Mesenchymal stem cell (in vitro differentiated cells and primary cell): Measurements from ENCODE around the gene CSTB.

Experiments
- DNase-seq: peaks from one replicate; pipeline ENCODE4 v3.0.0-alpha.2; 2013
- H2AFZ ChIP-seq: one replicate; pipeline ENCODE4 v1.6.1; 2013; ENCODE audit warnings: low read depth, mild to moderate bottlenecking, control low read depth, inconsistent platforms, low read length, moderate library complexity
- H2AK5ac ChIP-seq: 2 replicates; pipeline ENCODE4 v1.6.1; 2013; ENCODE audit warnings: low read length, moderate library complexity, mild to moderate bottlenecking, inconsistent platforms; ENCODE audit not compliant: severe bottlenecking
- H2BK120ac ChIP-seq: one replicate; pipeline ENCODE4 v1.6.1; 2013; ENCODE audit warnings: low read depth, mild to moderate bottlenecking, inconsistent platforms, low read length, moderate library complexity
- H2BK12ac ChIP-seq, 2 experiments: one replicate each; pipeline ENCODE4 v1.6.1; 2013; ENCODE audit warnings: inconsistent platforms in 2 of 2, low read length in 2 of 2, mild to moderate bottlenecking in 2 of 2, moderate library complexity in 2 of 2, control low read depth in 1 of 2
- H2BK15ac ChIP-seq: one replicate; pipeline ENCODE4 v1.6.1; 2013; ENCODE audit warnings: mild to moderate bottlenecking, low read depth, inconsistent platforms; ENCODE audit not compliant: poor library complexity, severe bottlenecking
- H2BK5ac ChIP-seq: 2 replicates; pipeline ENCODE4 v1.6.1; 2013; ENCODE audit warnings: low read depth, mild to moderate bottlenecking, low read length, control low read depth, inconsistent platforms; ENCODE audit not compliant: poor library complexity, severe bottlenecking
- H3K14ac ChIP-seq, 2 experiments: one replicate each; pipeline ENCODE4 v1.6.1; 2013; ENCODE audit warnings: inconsistent platforms in 2 of 2, low read length in 2 of 2, control low read depth in 1 of 2, mild to moderate bottlenecking in 1 of 2, moderate library complexity in 1 of 2
- H3K18ac ChIP-seq, 2 experiments: one replicate each; pipeline ENCODE4 v1.6.1; 2013; ENCODE audit warnings: inconsistent platforms in 2 of 2, low read length in 2 of 2, control low read depth in 1 of 2, low read depth in 1 of 2, mild to moderate bottlenecking in 1 of 2
- H3K23ac ChIP-seq, 2 experiments: one replicate each; pipeline ENCODE4 v1.6.1; 2013; ENCODE audit warnings: inconsistent platforms in 2 of 2, low read length in 2 of 2, mild to moderate bottlenecking in 2 of 2, moderate library complexity in 2 of 2, control low read depth in 1 of 2
- H3K27ac ChIP-seq: 2 replicates; pipeline ENCODE4 v1.5.1; 2013; ENCODE audit warnings: mild to moderate bottlenecking, moderate library complexity, low read length, control low read depth, inconsistent platforms; ENCODE audit not compliant: poor library complexity, severe bottlenecking
- H3K27me3 ChIP-seq, 2 experiments: 2 replicates each; pipeline versions ENCODE4 v1.6.1 to v1.7.0; 2013; ENCODE audit warnings: low read length in 2 of 2, mild to moderate bottlenecking in 2 of 2, moderate library complexity in 2 of 2, control low read depth in 1 of 2, inconsistent platforms in 1 of 2; ENCODE audit not compliant: control insufficient read depth in 1 of 2, insufficient read depth in 1 of 2
- H3K36me3 ChIP-seq, 2 experiments: 2 replicates each; pipeline versions ENCODE4 v1.6.1 to v1.7.0; 2013; ENCODE audit warnings: low read length in 2 of 2, control low read depth in 1 of 2, inconsistent platforms in 1 of 2, low read depth in 1 of 2, mild to moderate bottlenecking in 1 of 2; ENCODE audit not compliant: insufficient read depth in 2 of 2, control insufficient read depth in 1 of 2
- H3K4ac ChIP-seq, 2 experiments: one replicate each; pipeline ENCODE4 v1.6.1; 2013; ENCODE audit warnings: inconsistent platforms in 2 of 2, low read length in 2 of 2, mild to moderate bottlenecking in 2 of 2, moderate library complexity in 2 of 2, control low read depth in 1 of 2, low read depth in 1 of 2
- H3K4me1 ChIP-seq: 2 replicates; pipeline ENCODE4 v1.6.1; 2013; ENCODE audit warnings: low read depth, low read length, control low read depth; ENCODE audit not compliant: control insufficient read depth, insufficient read depth
- H3K4me2 ChIP-seq: 2 replicates; pipeline ENCODE4 v1.6.1; 2013; ENCODE audit warnings: low read length, mild to moderate bottlenecking, inconsistent platforms; ENCODE audit not compliant: poor library complexity, severe bottlenecking
- H3K4me3 ChIP-seq, 2 experiments: 2 replicates each; pipeline versions ENCODE4 v1.5.1 to v1.7.0; 2013; ENCODE audit warnings: low read length in 2 of 2, mild to moderate bottlenecking in 2 of 2, control low read depth in 1 of 2, low read depth in 1 of 2; ENCODE audit not compliant: insufficient read depth in 1 of 2
- H3K79me1 ChIP-seq: replicated peaks from 2 replicates; pipeline ENCODE4 v1.6.1; 2013; ENCODE audit warnings: mild to moderate bottlenecking, control low read depth, low read length, inconsistent platforms; ENCODE audit not compliant: poor library complexity, severe bottlenecking
- H3K9ac ChIP-seq: 2 replicates; pipeline ENCODE4 v1.7.0; 2013; ENCODE audit warnings: mild to moderate bottlenecking, low read length, moderate library complexity
- H3K9me3 ChIP-seq: 2 replicates; pipeline ENCODE4 v1.7.0; 2013; ENCODE audit warnings: mild to moderate bottlenecking, low read length; ENCODE audit not compliant: control insufficient read depth
- H4K8ac ChIP-seq: one replicate; pipeline ENCODE4 v1.6.1; 2013; ENCODE audit warnings: inconsistent platforms, mild to moderate bottlenecking, low read length, moderate library complexity
- H4K91ac ChIP-seq: one replicate; pipeline ENCODE4 v1.6.1; 2013; ENCODE audit warnings: mild to moderate bottlenecking, low read length, inconsistent platforms
- WGBS: methylation state at CpG from one replicate; pipeline ENCODE4 v1.1.7; 2013; ENCODE audit warnings: mixed read lengths; 5-methylcytosine and 5-hydroxymethylcytosine counted together

Gene CSTB

GRCh38 chr21:43754948-43755781 lies 20.9 kb downstream of the CSTB start:
- DNase-seq, result no peak
- Histone ChIP-seq H2BK12ac (no peak overlapping the region), H2AK5ac (no peak overlapping the region), H3K4me1 (peaks cover 14% of the 10 kb centered on the region), H3K4me3 (no peak overlapping the region), H3K4me2 (no peak overlapping the region), H3K18ac (no peak overlapping the region), H3K4ac (no peak overlapping the region), H3K14ac (no peak overlapping the region), H3K79me1 (peaks cover 20% of the 10 kb centered on the region), H4K8ac (no peak overlapping the region), H3K27ac (no peak overlapping the region), H2AFZ (no peak overlapping the region), H2BK120ac (no peak overlapping the region), H2BK5ac (no peak overlapping the region), H2BK15ac (no peak overlapping the region), H3K27me3 (no peaks in the 10 kb centered on the region), H3K23ac (no peak overlapping the region), H3K9me3 (no peaks in the 10 kb centered on the region), H4K91ac (no peak overlapping the region), H3K9ac (no peak overlapping the region), H3K36me3 (peaks cover 79 to 90% of the 10 kb centered on the region in 2 experiments)
- 92% methylated on average over 26 of the region's 26 CpGs for WGBS

GRCh38 chr21:43753439-43753799 lies 22.7 kb downstream of the CSTB start:
- Histone ChIP-seq H2BK120ac (no peak overlapping the region), H3K4me3 (no peak overlapping the region), H3K27me3 (no peaks in the 10 kb centered on the region), H3K18ac (no peak overlapping the region), H3K23ac (no peak overlapping the region), H4K91ac (no peak overlapping the region), H3K27ac (no peak overlapping the region), H3K36me3 (peaks cover 82 to 94% of the 10 kb centered on the region in 2 experiments), H2BK12ac (no peak overlapping the region), H4K8ac (no peak overlapping the region), H2BK15ac (no peak overlapping the region), H3K4me1 (peaks cover 15% of the 10 kb centered on the region), H2AFZ (no peak overlapping the region), H2AK5ac (no peak overlapping the region), H2BK5ac (no peak overlapping the region), H3K14ac (no peak overlapping the region), H3K9me3 (no peaks in the 10 kb centered on the region), H3K4me2 (no peak overlapping the region), H3K9ac (no peak overlapping the region), H3K79me1 (peaks cover 25% of the 10 kb centered on the region), H3K4ac (no peak overlapping the region)
- WGBS, result 98% methylated on average over 15 of the region's 16 CpGs
- DNase-seq, result no peak

- H3K23ac ChIP-seq, result no peak overlapping the region
- H2BK120ac ChIP-seq, result no peak overlapping the region
- H3K9me3 ChIP-seq, result no peaks in the 10 kb centered on the region
- H4K91ac ChIP-seq, result no peak overlapping the region
- H3K4me3 ChIP-seq, result no peak overlapping the region
- H2BK5ac ChIP-seq, result no peak overlapping the region
- H3K4me2 ChIP-seq, result no peak overlapping the region
- 97% methylated on average over 28 of the region's 28 CpGs for WGBS
- H4K8ac ChIP-seq, result no peak overlapping the region
- no peak overlapping the region for H3K4ac ChIP-seq
- H2BK12ac ChIP-seq, result no peak overlapping the region
- peaks cover 25% of the 10 kb centered on the region for H3K79me1 ChIP-seq
- no peak overlapping the region for H2BK15ac ChIP-seq
- H3K36me3 ChIP-seq, result peaks cover 85 to 98% of the 10 kb centered on the region in 2 experiments
- no peak overlapping the region for H3K9ac ChIP-seq
- H3K18ac ChIP-seq, result no peak overlapping the region
- peaks cover 11% of the 10 kb centered on the region for H3K4me1 ChIP-seq
- no peaks in the 10 kb centered on the region for H3K27me3 ChIP-seq
- H2AFZ ChIP-seq, result no peak overlapping the region
- no peak overlapping the region for H3K14ac ChIP-seq
- DNase-seq, result no peak
- no peak overlapping the region for H2AK5ac ChIP-seq
- no peak overlapping the region for H3K27ac ChIP-seq
These were observed 23.2 kb downstream of the CSTB start for GRCh38 chr21:43752758-43753438.

GRCh38 chr21:43751955-43752591 lies 24.0 kb downstream of the CSTB start:
- no peak overlapping the region for H3K9ac ChIP-seq
- H4K91ac ChIP-seq, result peak overlapping the region; percentile 54
- H2BK5ac ChIP-seq, result no peak overlapping the region
- no peak overlapping the region for H3K27ac ChIP-seq
- WGBS, result 95% methylated on average over 28 of the region's 31 CpGs
- no peak overlapping the region for H2BK15ac ChIP-seq
- peaks cover 89 to 98% of the 10 kb centered on the region in 2 experiments for H3K36me3 ChIP-seq
- H2AFZ ChIP-seq, result no peak overlapping the region
- no peak overlapping the region for H2BK120ac ChIP-seq
- H3K79me1 ChIP-seq, result peaks cover 28% of the 10 kb centered on the region
- no peak for DNase-seq
- H3K4me1 ChIP-seq, result peaks cover 6% of the 10 kb centered on the region
- no peak overlapping the region for H3K4ac ChIP-seq
- H3K4me3 ChIP-seq, result no peak overlapping the region
- H3K9me3 ChIP-seq, result no peaks in the 10 kb centered on the region
- H3K27me3 ChIP-seq, result no peaks in the 10 kb centered on the region
- no peak overlapping the region for H3K4me2 ChIP-seq
- no peak overlapping the region for H2AK5ac ChIP-seq
- H2BK12ac ChIP-seq, result no peak overlapping the region
- H3K14ac ChIP-seq, result no peak overlapping the region
- H3K18ac ChIP-seq, result no peak overlapping the region
- no peak overlapping the region for H3K23ac ChIP-seq
- no peak overlapping the region for H4K8ac ChIP-seq
